IgD-negative memory B cell (primary cell): Measurements from ENCODE around the gene TCTN3. TPM values are rescaled to one million over a fixed set of nuclear protein-coding genes. Genes with fewer than 3 reads are reported as not detected.

ENCODE experiments used
- H3K27ac Mint-ChIP-seq, 3 donors: one replicate each; pipeline ENCODE4 v1.8.0; 2020 to 2022; ENCODE audit warnings: mild to moderate bottlenecking in 3 of 3, mixed read lengths in 3 of 3, moderate library complexity in 1 of 3
- H3K27me3 Mint-ChIP-seq: one replicate; pipeline ENCODE4 v1.8.0; 2021; ENCODE audit warnings: mixed read lengths
- H3K36me3 Mint-ChIP-seq: one replicate; pipeline ENCODE4 v1.8.0; 2020; ENCODE audit warnings: mild to moderate bottlenecking, mixed read lengths
- H3K4me1 Mint-ChIP-seq, 3 donors: one replicate each; pipeline ENCODE4 v1.8.0; 2020 to 2022; ENCODE audit warnings: mixed read lengths in 3 of 3, mild to moderate bottlenecking in 1 of 3
- H3K4me3 Mint-ChIP-seq, 4 donors: one replicate each; pipeline ENCODE4 v1.8.0; 2020 to 2022; ENCODE audit warnings: mild to moderate bottlenecking in 4 of 4, mixed read lengths in 4 of 4, moderate library complexity in 3 of 4
- H3K9me3 Mint-ChIP-seq, 3 donors: one replicate each; pipeline ENCODE4 v1.8.0; 2020 to 2021; ENCODE audit warnings: mixed read lengths in 3 of 3, mild to moderate bottlenecking in 1 of 3
- polyA plus RNA-seq: library from polyadenylated mRNA; unstranded; fragments of 300-500 nt; fragmentation: Illumina TruSeq; gene quantifications from one replicate; pipeline ENCODE4 v1.2.3, GENCODE V29; 2021

Gene TCTN3
- polyA plus RNA-seq, 1 donor from 2014 or later, result 55.4 TPM

DNA sequence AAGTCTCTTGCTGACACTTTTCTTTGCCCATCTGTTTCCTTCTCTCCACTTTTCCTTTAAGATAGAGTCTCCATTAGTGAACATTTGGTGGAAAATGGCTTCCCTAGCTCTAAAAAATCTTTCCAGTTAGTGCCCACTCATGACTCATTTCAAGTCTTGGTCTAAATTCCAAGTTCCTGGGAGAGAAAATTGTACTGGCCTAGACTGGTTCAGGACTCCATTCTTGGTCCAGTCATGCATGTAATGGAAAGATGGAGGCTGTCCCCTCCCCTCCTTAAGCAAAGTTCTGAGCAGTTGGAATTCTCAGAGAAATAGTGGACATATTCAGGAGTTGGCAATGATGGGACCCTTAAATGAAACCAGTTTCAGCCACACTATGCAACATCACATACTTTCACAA is 33.4 kb downstream of the TCTN3 start:
- H3K27ac Mint-ChIP-seq, result no peak overlapping the region
- no peaks in the 10 kb centered on the region for H3K36me3 Mint-ChIP-seq
- H3K27me3 Mint-ChIP-seq, result no peaks in the 10 kb centered on the region
- H3K9me3 Mint-ChIP-seq, result no peaks in the 10 kb centered on the region
- no peak overlapping the region for H3K4me3 Mint-ChIP-seq
- H3K4me1 Mint-ChIP-seq, result peaks cover 4 to 13% (median 9%) of the 10 kb centered on the region in 3 donors

DNA sequence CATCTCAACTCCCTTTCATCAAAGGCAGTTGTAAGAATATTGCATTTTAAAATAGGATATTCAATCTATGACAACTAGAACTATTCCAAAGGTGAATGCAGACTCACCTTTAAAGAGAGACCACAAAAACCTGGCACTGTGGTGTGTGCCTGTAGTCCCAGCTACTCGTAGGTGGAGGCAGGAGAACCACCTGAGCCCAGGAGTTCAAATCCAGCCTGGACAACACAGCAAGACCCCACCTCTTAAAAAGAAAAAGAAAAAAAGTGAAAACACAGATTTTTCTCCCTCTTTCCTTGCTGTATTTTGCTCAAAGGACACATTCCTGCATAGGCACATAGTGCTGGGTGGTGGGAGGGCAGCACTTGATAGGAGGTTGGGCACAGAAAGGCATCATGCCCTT is 36.5 kb downstream of the TCTN3 start:
- peak overlapping the region; percentile 91 to 100 (median 99) for H3K4me3 Mint-ChIP-seq
- H3K27ac Mint-ChIP-seq, result no peak overlapping the region

DNA sequence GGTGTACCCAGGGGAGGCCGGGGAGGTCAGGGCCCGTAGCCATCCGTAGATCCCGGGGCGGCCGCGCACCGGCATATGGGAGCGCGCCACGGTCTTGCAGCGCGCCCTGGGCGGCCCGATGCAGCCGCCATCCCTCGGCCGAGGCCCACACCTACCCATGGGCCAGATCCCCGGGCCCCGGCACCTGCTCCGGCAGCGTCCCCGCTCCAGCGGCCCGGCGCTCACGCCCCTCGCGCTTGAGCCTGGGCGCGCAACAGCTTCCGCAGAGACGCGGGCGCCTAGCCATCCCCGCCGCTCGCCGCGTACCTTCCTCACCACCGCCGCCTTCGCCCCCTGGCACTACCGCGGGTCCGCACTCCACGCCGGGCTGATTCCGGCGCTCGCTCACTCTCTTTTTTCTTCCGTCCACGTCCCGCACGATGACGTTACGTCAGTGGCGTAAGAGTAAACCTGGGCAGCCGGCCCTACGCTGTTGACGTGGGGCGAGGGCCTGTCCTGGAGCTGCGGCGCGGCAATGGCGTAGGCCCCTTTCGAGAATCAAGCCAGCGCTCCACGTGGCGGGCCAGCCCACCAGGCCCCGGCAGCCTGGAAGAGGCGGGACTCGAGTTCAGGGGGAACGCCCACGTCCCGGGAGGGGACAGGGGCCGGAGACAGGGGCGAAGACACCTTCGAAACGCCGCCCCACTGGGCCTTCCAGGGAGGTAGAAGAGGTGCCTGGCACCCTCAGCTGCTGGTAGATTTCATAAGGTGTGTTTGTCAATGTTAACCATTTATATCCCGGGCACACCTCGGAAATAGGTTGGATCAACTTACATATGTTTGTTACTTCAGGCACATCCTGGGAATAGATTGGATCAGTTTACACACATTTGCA is 37.2 kb downstream of the TCTN3 start, which contains the start of gene ALDH18A1:
ALDH18A1 (minus strand) TSS at position 421 of the 874 bp plus-strand sequence. CDS start 3,334 bp downstream, outside the sequence.
- H3K9me3 Mint-ChIP-seq, result no peaks in the 10 kb centered on the region
- peaks cover 6% of the 10 kb centered on the region for H3K36me3 Mint-ChIP-seq
- peak within 1 kb of the TSS; percentile 91 to 100 (median 99) for H3K4me3 Mint-ChIP-seq
- H3K27ac Mint-ChIP-seq, result peak within 1 kb of the TSS in 2 of 3 donors; percentile 90 to 96
- H3K27me3 Mint-ChIP-seq, result no peaks in the 10 kb centered on the region
- peaks cover 14 to 22% (median 14%) of the 10 kb centered on the region in 3 donors for H3K4me1 Mint-ChIP-seq

More for the DNA sequence above, 36.5 kb downstream of the TCTN3 start:
- Mint-ChIP-seq H3K4me1 (peaks cover 14 to 22% (median 14%) of the 10 kb centered on the region in 3 donors), H3K27me3 (no peaks in the 10 kb centered on the region), H3K9me3 (no peaks in the 10 kb centered on the region), H3K36me3 (peaks cover 2% of the 10 kb centered on the region)

DNA sequence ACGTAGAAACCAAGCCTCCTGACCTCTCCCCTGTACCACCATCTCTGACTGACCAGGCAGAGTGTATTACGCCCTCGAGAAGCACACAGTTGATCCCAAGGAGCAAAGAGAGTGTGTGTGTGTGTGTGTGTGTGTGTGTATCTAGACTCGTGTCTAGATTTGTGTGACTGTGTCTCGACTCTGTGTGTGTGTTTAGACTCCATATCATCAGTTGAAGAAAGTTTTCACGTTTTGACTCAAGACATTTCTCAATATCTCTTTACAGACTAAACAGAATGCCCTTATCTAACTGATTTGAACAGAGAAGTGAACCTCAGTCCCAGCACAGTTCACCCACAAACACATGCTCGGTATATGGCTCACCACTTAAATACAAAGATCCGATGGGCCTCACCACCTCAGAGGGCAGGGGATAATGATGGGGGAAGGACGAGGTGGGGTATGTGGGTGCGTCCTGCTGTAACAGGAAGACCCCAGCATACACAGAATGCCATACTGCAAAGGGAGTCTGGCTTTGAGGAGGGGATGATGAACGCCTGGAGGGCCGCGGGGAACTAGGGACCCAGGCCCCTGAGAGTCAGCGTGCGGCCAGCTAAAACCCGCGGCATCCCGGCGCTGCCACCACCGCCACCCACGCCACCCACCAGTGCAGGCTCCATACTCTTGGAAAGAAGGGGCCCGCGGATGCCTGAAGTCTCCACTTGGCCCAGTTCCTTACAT is 38.0 kb downstream of the TCTN3 start:
- H3K4me1 Mint-ChIP-seq, result peaks cover 14 to 22% (median 14%) of the 10 kb centered on the region in 3 donors
- H3K4me3 Mint-ChIP-seq, result peak overlapping the region; percentile 91 to 100 (median 99)
- H3K27me3 Mint-ChIP-seq, result no peaks in the 10 kb centered on the region
- H3K27ac Mint-ChIP-seq, result peak overlapping the region in 2 of 3 donors; percentile 39 to 82
- H3K9me3 Mint-ChIP-seq, result no peaks in the 10 kb centered on the region
- H3K36me3 Mint-ChIP-seq, result peaks cover 10% of the 10 kb centered on the region

GRCh38 chr10:95653895-95654294 is 39.8 kb downstream of the TCTN3 start:
- Mint-ChIP-seq H3K36me3 (peaks cover 16% of the 10 kb centered on the region), H3K27ac (no peak overlapping the region), H3K4me1 (peaks cover 13 to 22% (median 18%) of the 10 kb centered on the region in 3 donors), H3K9me3 (no peaks in the 10 kb centered on the region), H3K4me3 (peak overlapping the region in 1 of 4 donors; percentile 49), H3K27me3 (no peaks in the 10 kb centered on the region)

GRCh38 chr10:95651346-95652060 is 42.2 kb downstream of the TCTN3 start:
- Mint-ChIP-seq H3K27ac (peak overlapping the region in 1 of 3 donors; percentile 48), H3K36me3 (peaks cover 19% of the 10 kb centered on the region), H3K9me3 (no peaks in the 10 kb centered on the region)

DNA sequence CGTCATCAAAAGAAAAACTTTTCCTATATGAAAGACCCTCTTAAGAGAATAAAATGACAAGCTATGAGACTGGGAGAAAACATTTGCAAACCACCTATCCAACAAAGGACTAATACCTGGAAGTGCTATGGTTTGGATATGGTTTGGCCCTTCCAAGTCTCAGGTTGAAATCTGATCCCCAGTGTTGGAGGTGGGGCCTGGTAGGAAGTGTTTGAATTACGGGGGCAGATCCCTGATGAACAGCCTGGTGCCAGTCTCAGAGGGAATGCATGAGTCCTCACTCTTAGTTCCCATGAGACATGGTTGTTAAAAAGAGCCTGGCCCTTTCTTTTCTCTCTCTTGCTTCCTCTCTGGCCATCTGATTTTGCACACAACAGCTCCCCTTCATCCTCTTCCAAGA is 43.5 kb downstream of the TCTN3 start:
- H3K27me3 Mint-ChIP-seq, result no peaks in the 10 kb centered on the region
- H3K4me3 Mint-ChIP-seq, result no peak overlapping the region
- no peak overlapping the region for H3K27ac Mint-ChIP-seq
- H3K4me1 Mint-ChIP-seq, result peaks cover 9 to 14% (median 12%) of the 10 kb centered on the region in 3 donors
- H3K9me3 Mint-ChIP-seq, result no peaks in the 10 kb centered on the region
- H3K36me3 Mint-ChIP-seq, result peaks cover 21% of the 10 kb centered on the region

More at GRCh38 chr10:95651346-95652060, 42.2 kb downstream of the TCTN3 start:
- Mint-ChIP-seq H3K27me3 (no peaks in the 10 kb centered on the region), H3K4me3 (peak overlapping the region in 1 of 4 donors; percentile 31), H3K4me1 (peaks cover 15 to 20% (median 18%) of the 10 kb centered on the region in 3 donors)

DNA sequence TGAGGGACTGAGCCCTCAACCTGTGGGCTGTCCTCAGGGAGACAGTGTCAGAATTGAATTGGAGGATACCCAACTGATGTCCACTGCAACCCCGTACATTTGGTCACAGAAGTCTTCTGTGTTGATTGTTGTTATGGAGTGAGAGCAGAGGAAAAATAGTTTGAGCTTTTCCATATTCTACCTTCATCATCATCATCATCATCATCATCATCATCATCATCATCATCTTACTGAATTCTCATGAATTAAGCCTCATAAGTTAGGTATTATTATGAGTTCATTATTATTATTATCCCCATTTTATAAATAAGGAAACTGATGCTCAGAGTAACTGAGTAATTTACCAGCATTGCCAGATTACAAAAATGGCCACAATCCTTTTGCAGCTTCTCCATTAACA is 45.6 kb downstream of the TCTN3 start:
- no peaks in the 10 kb centered on the region for H3K9me3 Mint-ChIP-seq
- H3K4me3 Mint-ChIP-seq, result no peak overlapping the region
- no peak overlapping the region for H3K27ac Mint-ChIP-seq
- no peaks in the 10 kb centered on the region for H3K27me3 Mint-ChIP-seq
- H3K36me3 Mint-ChIP-seq, result peaks cover 21% of the 10 kb centered on the region
- peaks cover 4 to 6% (median 4%) of the 10 kb centered on the region in 3 donors for H3K4me1 Mint-ChIP-seq

GRCh38 chr10:95646160-95646559 is 47.6 kb downstream of the TCTN3 start:
- peaks cover 4 to 6% (median 4%) of the 10 kb centered on the region in 3 donors for H3K4me1 Mint-ChIP-seq
- H3K27ac Mint-ChIP-seq, result no peak overlapping the region
- no peaks in the 10 kb centered on the region for H3K27me3 Mint-ChIP-seq
- H3K4me3 Mint-ChIP-seq, result no peak overlapping the region
- no peaks in the 10 kb centered on the region for H3K9me3 Mint-ChIP-seq
- H3K36me3 Mint-ChIP-seq, result peaks cover 14% of the 10 kb centered on the region

GRCh38 chr10:95644901-95645300 is 48.8 kb downstream of the TCTN3 start:
- H3K27me3 Mint-ChIP-seq, result no peaks in the 10 kb centered on the region

GRCh38 chr10:95640891-95641315 is 52.8 kb downstream of the TCTN3 start:
- no peak overlapping the region for H3K4me3 Mint-ChIP-seq

More at GRCh38 chr10:95644901-95645300, 48.8 kb downstream of the TCTN3 start:
- H3K4me3 Mint-ChIP-seq, result no peak overlapping the region
- H3K4me1 Mint-ChIP-seq, result peaks cover 0 to 6% (median 4%) of the 10 kb centered on the region in 3 donors
- H3K36me3 Mint-ChIP-seq, result peaks cover 14% of the 10 kb centered on the region
- H3K9me3 Mint-ChIP-seq, result no peaks in the 10 kb centered on the region
- no peak overlapping the region for H3K27ac Mint-ChIP-seq

DNA sequence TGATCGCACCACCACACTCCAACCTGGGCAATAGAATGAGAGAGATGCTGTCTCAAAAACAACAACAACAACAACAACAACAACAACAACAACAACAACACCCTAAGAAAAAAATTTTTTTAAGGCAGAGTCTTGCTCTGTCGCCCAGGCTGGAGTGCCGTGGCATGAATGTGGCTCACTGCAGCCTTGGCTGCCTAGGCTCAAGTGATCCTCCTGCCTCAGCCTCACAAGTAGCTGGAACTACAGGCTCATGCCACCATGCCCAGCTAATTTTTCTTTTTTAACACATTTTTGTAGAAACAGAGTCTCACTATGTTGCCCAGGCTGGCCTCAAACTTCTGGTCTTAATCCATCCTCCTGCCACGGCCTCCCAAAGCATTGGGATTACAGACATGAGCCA is 55.8 kb downstream of the TCTN3 start:
- Mint-ChIP-seq H3K9me3 (no peaks in the 10 kb centered on the region), H3K4me1 (no peaks in the 10 kb centered on the region), H3K36me3 (peaks cover 31% of the 10 kb centered on the region), H3K4me3 (no peak overlapping the region), H3K27ac (no peak overlapping the region), H3K27me3 (no peaks in the 10 kb centered on the region)

More at GRCh38 chr10:95640891-95641315, 52.8 kb downstream of the TCTN3 start:
- Mint-ChIP-seq H3K27me3 (no peaks in the 10 kb centered on the region), H3K4me1 (peaks cover 0 to 1% (median 0%) of the 10 kb centered on the region in 3 donors), H3K36me3 (peaks cover 19% of the 10 kb centered on the region), H3K27ac (no peak overlapping the region), H3K9me3 (no peaks in the 10 kb centered on the region)

- Mint-ChIP-seq H3K4me1 (no peaks in the 10 kb centered on the region), H3K27ac (no peak overlapping the region), H3K4me3 (peak overlapping the region in 1 of 4 donors; percentile 14), H3K36me3 (peaks cover 31% of the 10 kb centered on the region), H3K27me3 (no peaks in the 10 kb centered on the region), H3K9me3 (no peaks in the 10 kb centered on the region)
Measured at GRCh38 chr10:95637140-95637539, 56.6 kb downstream of the TCTN3 start.

GRCh38 chr10:95635319-95635733 is 58.4 kb downstream of the TCTN3 start:
- Mint-ChIP-seq H3K27me3 (no peaks in the 10 kb centered on the region), H3K4me1 (no peaks in the 10 kb centered on the region), H3K9me3 (no peaks in the 10 kb centered on the region), H3K4me3 (no peak overlapping the region), H3K27ac (no peak overlapping the region), H3K36me3 (peaks cover 29% of the 10 kb centered on the region)
